Measurements from ENCODE around the gene TPRX2.

DNA sequence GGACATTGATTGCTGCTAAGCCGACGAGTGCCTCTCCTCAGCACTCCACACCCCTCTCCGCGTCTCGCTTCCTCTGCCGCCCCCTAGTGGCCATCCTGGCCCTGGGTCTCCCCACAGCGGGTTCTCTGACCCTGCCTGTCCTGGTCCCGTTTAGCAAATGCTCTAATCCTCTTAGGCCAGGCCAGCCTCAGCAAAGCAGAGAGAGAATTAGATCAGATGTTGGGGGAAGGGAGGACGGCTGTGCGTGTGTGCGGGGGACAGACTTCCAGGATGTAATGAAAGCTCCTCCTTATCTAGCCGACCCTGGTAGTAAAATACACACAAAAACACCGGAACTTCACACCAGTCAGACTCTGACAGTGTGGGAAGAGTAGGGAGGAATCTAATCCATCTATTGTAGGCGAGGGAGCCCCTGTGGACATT, 4.5 kb downstream of the TPRX2 start:
- TF ChIP-seq POLR2AphosphoS5 (IDR thresholded peaks at IDR 0.05): no peak
- TF ChIP-seq CTCF (IDR thresholded peaks at IDR 0.05): peak in 5 of 7 experiments; percentile 53 to 89 (median 83)
- TF ChIP-seq POLR2A (IDR thresholded peaks at IDR 0.05): no peak

Measured in stomach (tissue), 4 donors.